ENCODE results near the gene DCP1B. TPM values are rescaled to one million over a fixed set of nuclear protein-coding genes. Genes with fewer than 3 reads are reported as not detected.

The DCP1B gene
- total and polyA plus RNA-seq, 7 donors = 1.7 to 13.8 (median 9.9) TPM

- peaks cover 12% of the 10 kb centered on the region for H3K4me1 ChIP-seq
- intact Hi-C loops (cut with DNase I) = no loop called here
Observed at GRCh38 chr12:1978078-1978862, 26.0 kb downstream of the DCP1B start.

GRCh38 chr12:1977588-1977987 is 26.7 kb downstream of the DCP1B start:
- Histone ChIP-seq H3K27me3 (ENCODE audit: insufficient read depth in 3 of 3, low read length in 2 of 3) (no peaks in the 10 kb centered on the region), H3K4me1 (peaks cover 12% of the 10 kb centered on the region), H3K36me3 (ENCODE audit: insufficient read depth in 1 of 2, low read depth in 1 of 2) (no peaks in the 10 kb centered on the region), H3K27ac (no peak overlapping the region), H3K4me3 (no peak overlapping the region), H3K9me3 (no peaks in the 10 kb centered on the region)
- TF ChIP-seq, protein P1, sequence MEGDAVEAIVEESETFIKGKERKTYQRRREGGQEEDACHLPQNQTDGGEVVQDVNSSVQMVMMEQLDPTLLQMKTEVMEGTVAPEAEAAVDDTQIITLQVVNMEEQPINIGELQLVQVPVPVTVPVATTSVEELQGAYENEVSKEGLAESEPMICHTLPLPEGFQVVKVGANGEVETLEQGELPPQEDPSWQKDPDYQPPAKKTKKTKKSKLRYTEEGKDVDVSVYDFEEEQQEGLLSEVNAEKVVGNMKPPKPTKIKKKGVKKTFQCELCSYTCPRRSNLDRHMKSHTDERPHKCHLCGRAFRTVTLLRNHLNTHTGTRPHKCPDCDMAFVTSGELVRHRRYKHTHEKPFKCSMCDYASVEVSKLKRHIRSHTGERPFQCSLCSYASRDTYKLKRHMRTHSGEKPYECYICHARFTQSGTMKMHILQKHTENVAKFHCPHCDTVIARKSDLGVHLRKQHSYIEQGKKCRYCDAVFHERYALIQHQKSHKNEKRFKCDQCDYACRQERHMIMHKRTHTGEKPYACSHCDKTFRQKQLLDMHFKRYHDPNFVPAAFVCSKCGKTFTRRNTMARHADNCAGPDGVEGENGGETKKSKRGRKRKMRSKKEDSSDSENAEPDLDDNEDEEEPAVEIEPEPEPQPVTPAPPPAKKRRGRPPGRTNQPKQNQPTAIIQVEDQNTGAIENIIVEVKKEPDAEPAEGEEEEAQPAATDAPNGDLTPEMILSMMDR (IDR thresholded peaks at IDR 0.05) = no peak
- no peak for DNase-seq
- 21 to 24% (median 23%) methylated on average over 1 of the region's 1 CpG for WGBS, 3 donors
- no peak for ATAC-seq
- intact Hi-C loops (cut with DNase I) = no loop called here

More at GRCh38 chr12:1978078-1978862, 26.0 kb downstream of the DCP1B start:
- ATAC-seq (no peak), DNase-seq (no peak)
- Histone ChIP-seq H3K36me3 (ENCODE audit: insufficient read depth in 1 of 2, low read depth in 1 of 2) (no peaks in the 10 kb centered on the region), H3K9me3 (no peaks in the 10 kb centered on the region), H3K27me3 (ENCODE audit: insufficient read depth in 3 of 3, low read length in 2 of 3) (no peaks in the 10 kb centered on the region), H3K27ac (no peak overlapping the region), H3K4me3 (no peak overlapping the region)
- WGBS, 3 donors = 78 to 87% (median 79%) methylated on average over 4 of the region's 4 CpGs
- TF ChIP-seq, protein P1 (IDR thresholded peaks at IDR 0.05) = no peak

GRCh38 chr12:1977109-1977508 is 27.1 kb downstream of the DCP1B start:
- Histone ChIP-seq H3K4me3 (no peak overlapping the region), H3K9me3 (no peaks in the 10 kb centered on the region), H3K27ac (no peak overlapping the region), H3K27me3 (ENCODE audit: insufficient read depth in 3 of 3, low read length in 2 of 3) (no peaks in the 10 kb centered on the region), H3K36me3 (ENCODE audit: insufficient read depth in 1 of 2, low read depth in 1 of 2) (no peaks in the 10 kb centered on the region), H3K4me1 (peaks cover 12% of the 10 kb centered on the region)
- ATAC-seq (no peak), DNase-seq (no peak)
- 89 to 92% (median 91%) methylated on average over 6 of the region's 6 CpGs for WGBS, 3 donors
- TF ChIP-seq, protein P1 (IDR thresholded peaks at IDR 0.05) = no peak
- intact Hi-C loops (cut with DNase I) = no loop called here

- 85 to 93% (median 93%) methylated on average over 1 of the region's 1 CpG for WGBS, 3 donors
- Histone ChIP-seq H3K27me3 (ENCODE audit: insufficient read depth in 3 of 3, low read length in 2 of 3) (no peaks in the 10 kb centered on the region), H3K4me1 (peaks cover 12% of the 10 kb centered on the region), H3K27ac (no peak overlapping the region), H3K4me3 (no peak overlapping the region), H3K36me3 (ENCODE audit: insufficient read depth in 1 of 2, low read depth in 1 of 2) (no peaks in the 10 kb centered on the region), H3K9me3 (no peaks in the 10 kb centered on the region)
- TF ChIP-seq, protein P1 (IDR thresholded peaks at IDR 0.05) = no peak
- no peak for DNase-seq
- intact Hi-C loops (cut with DNase I) = no loop called here
- ATAC-seq = no peak
Observed at GRCh38 chr12:1974812-1975211, 29.4 kb downstream of the DCP1B start.
